Activated CD8-positive, alpha-beta memory T cell treated with anti-CD3 and anti-CD28 coated beads for 48 hours (primary cell): Measurements from ENCODE around the gene PCDH9.

ENCODE experiments used
- DNase-seq, 3 experiments: peaks; one replicate each; pipeline ENCODE4 v3.0.0-alpha.2; 2020; ENCODE audit warnings: low read depth in 2 of 3, low spot score in 2 of 3

Gene PCDH9

GRCh38 chr13:66859078-66859477 is 371.1 kb downstream of the PCDH9 start:
- no peak for DNase-seq

DNA sequence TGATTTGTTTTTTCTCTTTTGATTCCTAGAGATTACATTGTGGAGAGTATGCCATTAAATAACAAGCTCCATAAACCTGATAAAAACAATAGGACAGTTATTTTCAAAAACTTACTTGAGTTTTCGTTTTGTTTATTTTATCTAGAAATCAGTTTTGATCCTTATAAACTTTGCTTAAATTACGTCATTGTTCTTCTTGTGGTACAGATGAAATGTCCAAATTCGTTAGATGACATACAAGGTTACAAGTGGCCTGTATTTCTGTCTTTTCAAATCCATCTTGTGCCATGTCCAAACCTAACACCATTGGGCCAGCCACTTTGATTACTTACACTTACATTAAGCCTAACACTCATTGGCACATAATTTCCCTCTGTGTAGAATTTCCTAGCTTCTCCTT is 372.0 kb downstream of the PCDH9 start:
- no peak for DNase-seq

DNA sequence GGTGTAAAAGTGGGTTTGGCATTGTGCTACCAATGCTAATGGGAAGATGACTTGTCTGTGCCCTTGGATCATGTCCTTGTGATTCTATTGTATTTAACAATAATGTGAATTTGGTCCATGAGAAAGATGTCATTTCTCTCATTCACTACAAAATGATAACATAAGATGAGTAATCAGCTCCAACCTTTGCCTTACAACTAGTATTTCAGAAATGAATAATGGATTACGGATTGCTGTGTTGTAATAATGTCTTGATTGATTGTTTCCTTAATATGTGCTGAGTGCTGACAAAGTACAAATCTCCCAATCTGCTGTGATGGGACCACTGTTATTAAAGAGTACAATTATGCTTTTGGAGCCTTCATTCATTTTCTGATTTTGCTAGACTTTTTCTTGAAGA is 375.0 kb downstream of the PCDH9 start:
- DNase-seq: no peak

DNA sequence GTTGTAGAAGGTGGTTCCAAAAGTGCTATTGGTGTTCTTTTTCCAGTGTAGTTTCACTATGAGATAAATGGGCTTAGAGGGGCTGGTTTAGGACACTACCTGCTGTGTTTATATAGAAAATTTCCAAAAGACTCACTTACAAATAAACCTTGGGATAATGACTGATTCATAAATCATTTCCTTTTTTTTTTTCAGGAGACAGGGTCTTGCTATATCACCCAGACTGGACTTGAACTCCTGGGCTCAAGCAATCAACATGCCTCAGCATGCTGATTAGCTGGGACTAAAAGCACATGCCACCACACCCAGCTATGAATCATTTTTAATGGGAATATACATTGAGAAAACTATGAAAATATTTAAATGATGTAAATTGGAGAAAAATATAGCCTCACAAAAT is 376.6 kb downstream of the PCDH9 start:
- no peak for DNase-seq

DNA sequence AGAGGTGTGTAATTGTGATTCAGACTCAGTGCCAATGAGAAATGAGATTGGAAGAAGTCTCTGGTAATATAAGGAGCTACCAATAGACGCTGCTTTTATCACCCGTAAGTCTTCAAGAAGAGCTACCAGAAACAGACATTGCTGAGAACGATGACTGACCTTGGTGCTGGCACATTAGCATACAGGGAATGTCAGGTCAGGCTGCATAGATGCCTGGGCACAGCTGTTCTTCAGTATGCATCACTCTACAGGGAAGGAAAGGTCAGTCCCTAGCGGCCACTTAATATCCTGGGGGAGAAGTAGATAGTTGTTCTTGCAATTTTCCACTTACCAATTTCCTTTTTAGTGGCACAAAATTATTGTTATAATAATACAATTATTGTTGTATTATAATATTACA is 380.4 kb downstream of the PCDH9 start:
- DNase-seq: no peak

GRCh38 chr13:66847541-66847940 is 382.6 kb downstream of the PCDH9 start:
- no peak for DNase-seq

DNA sequence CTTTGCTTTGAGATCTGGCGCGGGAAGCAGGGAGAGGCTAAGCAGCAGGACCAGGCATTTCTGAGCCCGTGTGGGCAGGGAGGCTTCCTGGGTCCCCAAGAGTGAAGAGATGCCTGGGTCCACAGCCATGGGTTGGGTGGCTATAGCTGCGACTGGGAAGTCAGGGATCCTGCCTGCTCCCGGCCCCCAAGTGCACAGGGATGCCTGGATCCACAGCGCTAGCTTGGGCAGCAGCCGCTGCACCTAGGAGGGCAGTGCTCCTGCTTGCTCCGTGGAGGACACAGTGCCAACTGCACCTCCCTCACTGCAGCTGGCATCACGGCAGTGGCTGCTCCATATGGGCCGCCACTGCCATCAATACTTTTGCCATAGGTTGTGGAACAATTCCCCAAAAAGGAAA is 384.7 kb downstream of the PCDH9 start:
- DNase-seq: no peak

GRCh38 chr13:66844933-66845332 is 385.2 kb downstream of the PCDH9 start:
- no peak for DNase-seq

GRCh38 chr13:66842766-66843165 is 387.4 kb downstream of the PCDH9 start:
- DNase-seq: no peak

- no peak for DNase-seq
These were observed 389.5 kb downstream of the PCDH9 start for GRCh38 chr13:66840621-66841020.

GRCh38 chr13:66837246-66837645 is 392.9 kb downstream of the PCDH9 start:
- DNase-seq: no peak

DNA sequence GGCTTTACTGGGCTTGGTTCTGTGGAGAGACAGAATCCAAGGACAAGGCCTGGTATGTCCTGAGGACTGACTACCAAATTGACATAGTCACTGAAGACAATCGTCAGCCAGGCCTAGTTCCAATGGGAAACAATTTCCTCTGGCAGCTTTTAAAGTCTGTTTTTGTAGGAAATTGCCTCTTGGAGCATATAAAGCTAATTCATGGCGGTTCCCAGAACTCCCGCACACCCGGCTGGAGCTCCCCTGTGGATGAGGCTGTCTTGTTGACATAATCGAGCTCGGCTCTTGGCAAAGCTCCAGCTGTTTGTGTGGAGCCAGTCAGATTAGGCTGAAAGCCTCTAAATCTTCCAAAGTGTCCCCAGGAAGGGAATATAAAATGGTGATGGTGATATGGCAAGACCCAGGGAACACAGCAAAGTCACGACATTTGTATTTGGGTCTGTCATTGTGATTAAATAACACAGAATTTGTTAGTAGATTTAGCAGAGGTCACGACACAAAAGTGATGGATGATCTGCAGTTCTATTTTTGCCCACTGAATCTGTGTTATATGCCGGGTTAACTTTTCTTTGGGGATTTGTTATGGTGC is 395.0 kb downstream of the PCDH9 start:
- no peak for DNase-seq

DNA sequence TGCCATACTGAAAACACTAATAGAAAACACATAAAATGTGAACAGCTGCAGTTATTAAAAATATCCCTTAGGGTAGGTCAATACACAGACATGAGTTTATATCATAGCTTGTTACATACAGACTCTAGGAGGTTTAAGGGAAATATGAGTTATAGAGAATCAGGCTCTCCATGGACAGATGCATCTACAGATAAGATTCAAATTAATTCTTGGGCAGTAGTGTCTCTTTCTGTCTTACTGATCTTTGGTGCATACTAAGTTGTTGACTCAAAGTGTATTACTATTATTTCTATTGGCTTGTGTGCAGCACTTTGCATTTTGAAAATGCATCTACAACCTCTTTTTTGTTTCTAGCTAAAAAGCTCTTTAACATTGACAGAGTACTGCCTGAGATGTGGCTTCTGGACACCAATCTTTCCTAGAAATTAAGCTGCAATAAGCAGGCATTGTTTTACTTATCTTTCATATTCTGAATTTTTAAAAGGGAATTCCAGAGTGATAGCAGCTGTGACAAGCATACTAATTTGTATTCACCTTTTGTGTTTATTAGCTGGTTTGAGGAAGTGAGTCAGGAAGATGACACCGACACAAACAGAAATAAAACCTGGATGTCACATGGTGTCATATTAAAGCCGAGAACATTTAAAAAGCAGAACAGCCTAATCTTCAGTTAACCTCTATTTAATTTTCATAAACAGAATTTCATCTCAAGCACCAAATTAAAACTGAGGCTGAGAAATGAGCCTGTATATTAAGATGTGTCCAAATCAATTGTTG is 399.0 kb downstream of the PCDH9 start:
- no peak for DNase-seq

GRCh38 chr13:66829803-66830202 is 400.3 kb downstream of the PCDH9 start:
- DNase-seq: no peak

GRCh38 chr13:66826398-66826797 is 403.7 kb downstream of the PCDH9 start:
- DNase-seq: no peak

DNA sequence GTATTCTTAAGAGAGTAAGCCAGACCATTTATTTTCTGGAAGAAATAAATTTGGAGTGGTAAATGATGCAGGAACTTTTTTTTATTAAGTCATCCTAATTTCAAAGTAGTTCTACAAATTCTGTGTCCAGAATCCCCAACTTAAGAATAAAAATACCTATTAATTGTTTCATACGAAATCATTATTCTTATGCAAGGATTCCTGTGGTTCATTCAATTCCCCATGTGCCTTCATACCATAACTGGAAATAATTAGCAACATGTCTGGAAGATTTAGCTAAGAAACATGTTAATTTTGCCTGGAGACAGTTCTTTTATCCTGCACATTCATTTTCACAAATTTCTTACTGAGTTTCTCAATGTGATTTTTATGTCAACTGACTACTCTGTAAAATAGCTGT is 408.6 kb downstream of the PCDH9 start:
- no peak for DNase-seq

- DNase-seq: no peak
These were observed 418.7 kb downstream of the PCDH9 start for GRCh38 chr13:66811455-66811854.

GRCh38 chr13:66809485-66809884 is 420.7 kb downstream of the PCDH9 start:
- DNase-seq: no peak

DNA sequence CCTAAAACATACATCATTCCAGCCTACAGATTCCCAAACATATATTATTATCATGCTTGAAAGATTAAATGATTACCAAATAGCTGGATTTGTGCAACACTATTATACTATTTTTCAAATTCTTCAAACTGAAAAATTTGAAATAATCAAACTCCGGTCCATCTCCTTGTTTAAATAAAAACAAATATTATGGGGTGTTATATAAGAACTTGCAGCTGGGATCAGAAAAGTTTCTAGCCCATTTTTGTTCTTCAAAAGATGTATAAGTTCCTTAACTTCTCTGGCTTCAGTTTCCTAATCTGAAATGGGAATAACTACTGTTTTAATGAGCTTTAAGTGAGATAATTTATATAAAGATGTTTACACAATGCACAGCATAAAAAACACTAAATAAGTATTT is 422.9 kb downstream of the PCDH9 start:
- DNase-seq: no peak

DNA sequence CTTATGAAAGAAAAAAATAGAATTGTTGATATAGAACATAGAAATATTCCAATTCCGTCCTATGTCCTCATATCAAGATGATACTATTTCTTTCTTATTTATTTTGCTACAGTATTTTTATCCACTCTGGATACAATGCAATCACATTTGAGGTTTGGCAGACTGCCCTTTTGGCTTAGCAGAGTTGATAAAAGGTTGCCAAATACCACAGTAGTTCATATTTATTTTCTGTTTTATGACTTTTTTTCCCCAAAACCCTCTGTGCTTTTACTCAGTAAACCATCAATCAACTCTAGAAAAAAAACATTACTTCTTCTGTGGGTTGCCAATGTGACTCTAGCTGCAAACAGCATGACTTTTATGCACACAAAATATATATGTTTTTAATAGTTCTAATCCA is 424.5 kb downstream of the PCDH9 start:
- no peak for DNase-seq

DNA sequence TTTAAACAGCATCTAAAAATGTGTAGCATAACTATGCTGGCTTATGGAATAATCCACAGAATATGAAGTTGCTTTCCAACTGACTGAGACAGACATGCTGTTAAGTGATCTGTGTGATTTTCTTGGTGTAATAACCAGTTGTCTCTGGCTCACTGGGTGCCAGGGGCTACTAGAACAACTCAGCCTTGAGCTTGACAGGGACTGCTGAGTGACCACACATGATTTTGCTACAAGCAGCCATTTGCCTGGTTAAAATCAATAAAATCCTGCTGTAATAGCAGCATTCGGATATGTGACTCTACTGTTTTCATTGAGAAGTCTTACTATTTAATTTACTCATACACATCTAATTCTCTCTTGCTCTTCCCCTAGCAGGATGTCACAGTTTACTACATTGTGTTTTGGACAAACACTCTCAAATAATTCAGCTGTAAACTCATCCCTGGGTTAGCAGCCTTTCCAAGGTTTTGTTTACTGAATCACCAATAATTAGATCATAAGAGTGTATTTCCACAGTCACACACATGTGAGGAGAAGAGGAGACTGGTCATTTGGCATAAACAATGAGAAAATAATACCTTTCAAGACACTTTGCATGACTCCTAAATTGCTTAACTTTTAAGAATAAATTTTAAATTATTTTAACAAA is 426.2 kb downstream of the PCDH9 start:
- no peak for DNase-seq

GRCh38 chr13:66803013-66803807 is 426.9 kb downstream of the PCDH9 start:
- no peak for DNase-seq
